Natural killer cell (primary cell): Measurements from ENCODE around the gene PI4KB. TPM values are rescaled to one million over a fixed set of nuclear protein-coding genes. Genes with fewer than 3 reads are reported as not detected.
A peak's percentile ranks its signal among the peaks of the same experiment; 100 is the strongest.

Experiments
- ATAC-seq, 3 donors: fragments of 150-1000 bp in 2 of 3; fragments of 200-7000 bp in 1 of 3; cut with Tn5 transposase; 1 replicate in 1 of 3; 2 replicates in 2 of 3; pipeline ENCODE4 v1.10.0; 2021; ENCODE audit warnings: mild to moderate bottlenecking in 2 of 3, moderate library complexity in 2 of 3
- DNase-seq, 2 donors: peaks; one replicate each; pipeline versions ENCODE4 v3.0.0 to v3.0.0-alpha.2; 2013 to 2021; ENCODE audit warnings: mixed read lengths in 1 of 2
- H3K27ac ChIP-seq: one replicate; pipeline ENCODE4 v1.5.1; 2013; ENCODE audit warnings: mild to moderate bottlenecking, low read length
- H3K27me3 ChIP-seq: one replicate; pipeline ENCODE4 v1.6.1; 2013; ENCODE audit warnings: low read length; ENCODE audit not compliant: control insufficient read depth, insufficient read depth
- H3K36me3 ChIP-seq: one replicate; pipeline ENCODE4 v1.6.1; 2013; ENCODE audit warnings: low read length; ENCODE audit not compliant: control insufficient read depth, insufficient read depth
- H3K4me1 ChIP-seq: one replicate; pipeline ENCODE4 v1.6.1; 2013; ENCODE audit warnings: low read length; ENCODE audit not compliant: control insufficient read depth, insufficient read depth
- H3K4me3 ChIP-seq: one replicate; pipeline ENCODE4 v1.5.1; 2013; ENCODE audit warnings: low read length
- H3K9me3 ChIP-seq: one replicate; pipeline ENCODE4 v1.6.1; 2013; ENCODE audit warnings: low read length; ENCODE audit not compliant: control insufficient read depth, insufficient read depth
- H3K27ac Mint-ChIP-seq, 2 donors: one replicate each; pipeline ENCODE4 v1.8.0; 2022; ENCODE audit warnings: mild to moderate bottlenecking in 2 of 2, mixed read lengths in 2 of 2, moderate library complexity in 1 of 2
- H3K27me3 Mint-ChIP-seq, 2 donors: one replicate each; pipeline ENCODE4 v1.8.0; 2022; ENCODE audit warnings: low read depth in 2 of 2, mixed read lengths in 2 of 2
- H3K36me3 Mint-ChIP-seq: one replicate; pipeline ENCODE4 v1.8.0; 2022; ENCODE audit warnings: mixed read lengths
- H3K4me1 Mint-ChIP-seq, 2 donors: one replicate each; pipeline ENCODE4 v1.8.0; 2022; ENCODE audit warnings: mixed read lengths in 2 of 2
- H3K4me3 Mint-ChIP-seq: one replicate; pipeline ENCODE4 v1.8.0; 2022; ENCODE audit warnings: mild to moderate bottlenecking, moderate library complexity, mixed read lengths
- H3K9me3 Mint-ChIP-seq, 2 donors: one replicate each; pipeline ENCODE4 v1.8.0; 2022; ENCODE audit warnings: mixed read lengths in 2 of 2
- WGBS: methylation state at CpG from one replicate; pipeline ENCODE4 v1.1.7; 2013; ENCODE audit warnings: missing lambda C conversion rate; ENCODE audit not compliant: insufficient coverage; 5-methylcytosine and 5-hydroxymethylcytosine counted together
- intact Hi-C: fragments of 100-400 bp; cut with micrococcal nuclease; formaldehyde crosslinking; loops from one replicate; pipeline ENCODE4 v1.14.2; 2022
- total RNA-seq, 4 donors: library from RNA; stranded (reverse); fragments of 120-200 nt in 1 of 4; gene quantifications; one replicate each; pipeline versions ENCODE4 v1.2.3 to v1.2.4, GENCODE V29; 2013 to 2022
- TF ChIP-seq, protein P1 (sequence below): fragments of 200-600 bp; IDR thresholded peaks from one replicate; pipeline ENCODE4 v1.8.0; 2022; ENCODE audit warnings: antibody characterized with exemption

The PI4KB gene
- total RNA-seq, 3 donors from 2014 or later (not counting 1 experiment from before 2014, with no cell fraction given): 68.2 to 99.3 (median 95.0) TPM

DNA sequence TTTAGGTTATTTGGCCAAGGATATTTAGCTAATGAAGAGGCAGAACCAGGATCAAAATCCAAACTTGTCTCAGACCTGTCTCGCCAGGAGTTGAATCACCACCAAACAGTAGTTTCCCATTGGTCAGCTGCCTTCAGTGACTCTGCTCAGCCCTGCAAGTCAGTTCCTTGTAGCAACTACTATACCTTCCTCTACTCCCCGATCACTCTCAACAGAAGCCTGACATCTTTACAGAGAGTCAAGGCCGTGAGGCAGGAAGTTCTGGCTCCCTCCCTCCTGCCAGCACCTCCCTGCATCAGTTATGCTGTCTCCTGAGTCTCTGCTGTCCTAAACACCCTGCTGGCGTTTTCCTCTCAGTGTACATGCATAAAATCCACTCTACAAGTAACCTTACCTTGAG is 59.5 kb downstream of the PI4KB start:
- ATAC-seq (no peak), DNase-seq (no peak)
- no peak overlapping the region for H3K4me3 ChIP-seq
- no peaks in the 10 kb centered on the region for H3K4me1 ChIP-seq
- intact Hi-C loops: no loop called here
- TF ChIP-seq, protein P1, sequence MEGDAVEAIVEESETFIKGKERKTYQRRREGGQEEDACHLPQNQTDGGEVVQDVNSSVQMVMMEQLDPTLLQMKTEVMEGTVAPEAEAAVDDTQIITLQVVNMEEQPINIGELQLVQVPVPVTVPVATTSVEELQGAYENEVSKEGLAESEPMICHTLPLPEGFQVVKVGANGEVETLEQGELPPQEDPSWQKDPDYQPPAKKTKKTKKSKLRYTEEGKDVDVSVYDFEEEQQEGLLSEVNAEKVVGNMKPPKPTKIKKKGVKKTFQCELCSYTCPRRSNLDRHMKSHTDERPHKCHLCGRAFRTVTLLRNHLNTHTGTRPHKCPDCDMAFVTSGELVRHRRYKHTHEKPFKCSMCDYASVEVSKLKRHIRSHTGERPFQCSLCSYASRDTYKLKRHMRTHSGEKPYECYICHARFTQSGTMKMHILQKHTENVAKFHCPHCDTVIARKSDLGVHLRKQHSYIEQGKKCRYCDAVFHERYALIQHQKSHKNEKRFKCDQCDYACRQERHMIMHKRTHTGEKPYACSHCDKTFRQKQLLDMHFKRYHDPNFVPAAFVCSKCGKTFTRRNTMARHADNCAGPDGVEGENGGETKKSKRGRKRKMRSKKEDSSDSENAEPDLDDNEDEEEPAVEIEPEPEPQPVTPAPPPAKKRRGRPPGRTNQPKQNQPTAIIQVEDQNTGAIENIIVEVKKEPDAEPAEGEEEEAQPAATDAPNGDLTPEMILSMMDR: no peak
- H3K27ac ChIP-seq: no peak overlapping the region
- Mint-ChIP-seq H3K27me3 (no peaks in the 10 kb centered on the region), H3K9me3 (no peaks in the 10 kb centered on the region), H3K36me3 (peaks cover 8% of the 10 kb centered on the region), H3K4me1 (peaks cover 3 to 4% of the 10 kb centered on the region in 2 donors), H3K4me3 (no peak overlapping the region), H3K27ac (no peak overlapping the region)
- peaks cover 52% of the 10 kb centered on the region for H3K36me3 ChIP-seq
- WGBS: 80% methylated on average over 4 of the region's 4 CpGs
- H3K9me3 ChIP-seq: no peaks in the 10 kb centered on the region
- no peaks in the 10 kb centered on the region for H3K27me3 ChIP-seq

DNA sequence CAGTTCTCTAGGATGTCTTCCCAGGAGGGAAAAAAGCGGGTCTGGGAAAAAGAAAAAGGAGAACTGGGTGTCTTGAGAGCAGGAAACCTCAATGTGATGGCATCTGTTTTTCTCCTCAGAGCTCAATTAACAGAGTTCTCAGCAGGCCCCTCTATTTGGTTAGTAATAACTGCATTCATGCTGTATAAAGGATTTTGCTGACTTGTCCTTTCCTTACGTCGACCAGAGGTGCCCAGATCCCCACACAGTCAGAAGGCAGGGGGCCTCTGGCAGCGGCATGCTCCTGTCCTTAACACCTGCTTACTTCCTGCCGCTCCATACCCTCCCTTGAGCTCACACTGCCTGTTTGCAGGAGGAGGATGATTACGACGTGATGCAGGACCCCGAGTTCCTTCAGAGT is 60.4 kb downstream of the PI4KB start:
- Mint-ChIP-seq H3K36me3 (peaks cover 8% of the 10 kb centered on the region), H3K27ac (no peak overlapping the region), H3K27me3 (no peaks in the 10 kb centered on the region), H3K4me3 (no peak overlapping the region), H3K4me1 (peaks cover 0 to 4% of the 10 kb centered on the region in 2 donors), H3K9me3 (no peaks in the 10 kb centered on the region)
- Histone ChIP-seq H3K27me3 (no peaks in the 10 kb centered on the region), H3K36me3 (peaks cover 59% of the 10 kb centered on the region), H3K9me3 (no peaks in the 10 kb centered on the region), H3K4me3 (no peak overlapping the region), H3K4me1 (no peaks in the 10 kb centered on the region), H3K27ac (no peak overlapping the region)
- intact Hi-C loops: no loop called here
- TF ChIP-seq, protein P1: no peak
- 85% methylated on average over 6 of the region's 8 CpGs for WGBS
- DNase-seq (no peak), ATAC-seq (no peak)

DNA sequence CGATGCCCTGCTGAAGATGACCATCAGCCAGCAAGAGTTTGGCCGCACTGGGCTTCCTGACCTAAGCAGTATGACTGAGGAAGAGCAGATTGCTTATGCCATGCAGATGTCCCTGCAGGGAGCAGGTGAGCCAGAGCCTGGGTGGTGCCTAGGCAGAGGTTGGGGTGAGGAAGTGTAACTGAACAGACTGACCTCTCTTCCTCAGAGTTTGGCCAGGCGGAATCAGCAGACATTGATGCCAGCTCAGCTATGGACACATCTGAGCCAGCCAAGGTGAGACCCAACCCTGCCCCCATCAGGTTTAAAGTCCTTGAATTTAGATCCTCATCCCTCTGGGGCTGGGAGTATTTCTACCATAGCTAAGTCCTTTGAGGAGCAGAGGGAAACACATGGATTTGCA is 60.9 kb downstream of the PI4KB start:
- peaks cover 0 to 4% of the 10 kb centered on the region in 2 donors for H3K4me1 Mint-ChIP-seq
- no peaks in the 10 kb centered on the region for H3K9me3 Mint-ChIP-seq
- H3K27ac ChIP-seq: no peak overlapping the region
- no peaks in the 10 kb centered on the region for H3K27me3 Mint-ChIP-seq
- H3K4me1 ChIP-seq: no peaks in the 10 kb centered on the region
- peaks cover 59% of the 10 kb centered on the region for H3K36me3 ChIP-seq
- DNase-seq (no peak), ATAC-seq (no peak)
- TF ChIP-seq, protein P1: no peak
- no peaks in the 10 kb centered on the region for H3K27me3 ChIP-seq
- intact Hi-C loops: no loop called here
- H3K27ac Mint-ChIP-seq: no peak overlapping the region
- peaks cover 8% of the 10 kb centered on the region for H3K36me3 Mint-ChIP-seq
- H3K4me3 Mint-ChIP-seq: no peak overlapping the region
- WGBS: 93% methylated on average over 3 of the region's 3 CpGs
- H3K9me3 ChIP-seq: no peaks in the 10 kb centered on the region
- no peak overlapping the region for H3K4me3 ChIP-seq

DNA sequence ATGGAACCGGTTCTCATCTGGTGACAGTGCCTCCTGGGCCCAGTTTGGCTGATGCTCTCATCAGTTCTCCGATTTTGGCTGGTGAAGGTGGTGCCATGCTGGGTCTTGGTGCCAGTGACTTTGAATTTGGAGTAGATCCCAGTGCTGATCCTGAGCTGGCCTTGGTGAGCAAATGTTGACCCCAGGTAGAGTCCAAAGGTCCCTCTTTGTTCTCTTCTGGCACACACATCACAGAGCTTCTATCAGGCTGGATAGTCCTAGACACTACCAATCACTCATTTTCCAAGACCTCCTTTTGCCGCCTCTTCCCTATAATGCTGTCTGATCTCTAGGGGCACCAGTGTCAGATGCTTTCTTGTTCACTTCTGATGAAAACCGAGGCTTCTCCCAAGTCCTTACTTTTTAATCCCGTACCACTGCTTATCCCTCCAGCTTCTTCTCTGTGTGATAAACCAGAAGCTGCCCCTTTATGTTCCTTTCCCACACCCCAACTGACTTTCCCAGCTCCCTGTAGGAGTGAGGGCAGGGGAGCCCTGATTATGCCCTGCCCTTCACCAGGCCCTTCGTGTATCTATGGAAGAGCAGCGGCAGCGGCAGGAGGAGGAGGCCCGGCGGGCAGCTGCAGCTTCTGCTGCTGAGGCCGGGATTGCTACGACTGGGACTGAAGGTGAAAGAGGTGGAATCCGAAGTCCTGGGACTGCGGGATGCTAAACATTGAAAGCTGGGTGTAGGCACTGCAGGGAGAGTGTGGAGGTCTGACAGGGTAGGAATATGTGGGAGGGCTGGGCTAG is 61.6 kb downstream of the PI4KB start:
- Histone ChIP-seq H3K36me3 (peaks cover 59% of the 10 kb centered on the region), H3K27ac (no peak overlapping the region), H3K4me3 (no peak overlapping the region), H3K4me1 (no peaks in the 10 kb centered on the region), H3K9me3 (no peaks in the 10 kb centered on the region), H3K27me3 (no peaks in the 10 kb centered on the region)
- peak overlapping the region in 1 of 2 donors; percentile 39 for H3K27ac Mint-ChIP-seq
- no peaks in the 10 kb centered on the region for H3K27me3 Mint-ChIP-seq
- ATAC-seq (no peak), DNase-seq (no peak)
- H3K9me3 Mint-ChIP-seq: no peaks in the 10 kb centered on the region
- TF ChIP-seq, protein P1: no peak
- H3K4me1 Mint-ChIP-seq: peaks cover 0 to 4% of the 10 kb centered on the region in 2 donors
- H3K4me3 Mint-ChIP-seq: no peak overlapping the region
- intact Hi-C loops: no loop called here
- peaks cover 8% of the 10 kb centered on the region for H3K36me3 Mint-ChIP-seq
- 94% methylated on average over 14 of the region's 14 CpGs for WGBS
